Neural cell (in vitro differentiated cells): ENCODE data around the gene BMAL2. TPM values are rescaled to one million over a fixed set of nuclear protein-coding genes. Genes with fewer than 3 reads are reported as not detected.

Experiments used
- H2AFZ ChIP-seq: fragments of 200-600, 300-800 bp; sonication (generic), shearing (Covaris generic); 2 replicates; pipeline ENCODE4 v1.6.0; 2014; ENCODE audit warnings: low read depth, mild to moderate bottlenecking, antibody characterized with exemption, low read length, moderate library complexity
- H3F3A ChIP-seq: fragments of 200-600 bp; shearing (Covaris generic); 2 replicates; pipeline ENCODE4 v1.6.1; 2016; ENCODE audit warnings: mild to moderate bottlenecking, moderate library complexity, mixed read lengths, antibody characterized with exemption, low read length; ENCODE audit not compliant: insufficient read depth, poor library complexity, severe bottlenecking
- H3K27ac ChIP-seq: fragments of 200-600, 300-800 bp; sonication (generic), shearing (Covaris generic); 2 replicates; pipeline ENCODE4 v1.5.1; 2014; ENCODE audit warnings: mild to moderate bottlenecking, low read length, moderate library complexity
- H3K27me3 ChIP-seq: fragments of 300-800, 200-600 bp; sonication (generic), shearing (Covaris generic); 2 replicates; pipeline ENCODE4 v1.6.0; 2014; ENCODE audit warnings: mild to moderate bottlenecking, low read depth, low read length, moderate library complexity; ENCODE audit not compliant: insufficient read depth
- H3K36me3 ChIP-seq: fragments of 300-800, 200-600 bp; sonication (generic), shearing (Covaris generic); 2 replicates; pipeline ENCODE4 v1.5.1; 2014; ENCODE audit warnings: mild to moderate bottlenecking, antibody characterized with exemption, low read length, moderate library complexity; ENCODE audit not compliant: insufficient read depth
- H3K4me2 ChIP-seq: fragments of 300-800, 200-600 bp; sonication (generic), shearing (Covaris generic); 2 replicates; pipeline ENCODE4 v1.6.0; 2014; ENCODE audit warnings: mild to moderate bottlenecking, low read length
- H3K4me3 ChIP-seq: fragments of 300-800, 200-600 bp; sonication (generic), shearing (Covaris generic); 2 replicates; pipeline ENCODE4 v1.5.1; 2014; ENCODE audit warnings: mild to moderate bottlenecking, low read length, moderate library complexity
- H3K79me2 ChIP-seq: fragments of 200-600 bp; shearing (Covaris generic); replicated peaks from 2 replicates; pipeline ENCODE4 v1.6.0; 2014; ENCODE audit warnings: mild to moderate bottlenecking, low read length, moderate library complexity; ENCODE audit not compliant: insufficient read depth
- H3K9ac ChIP-seq: fragments of 300-800, 200-600 bp; sonication (generic), shearing (Covaris generic); 2 replicates; pipeline ENCODE4 v1.6.1; 2016; ENCODE audit warnings: mild to moderate bottlenecking, low read length, mixed read lengths
- H3K9me2 ChIP-seq: fragments of 200-600 bp; shearing (Covaris generic); 2 replicates; pipeline ENCODE4 v1.6.1; 2016; ENCODE audit warnings: mild to moderate bottlenecking, low read length, mixed read lengths; ENCODE audit not compliant: insufficient read depth
- H3K9me3 ChIP-seq: fragments of 200-600, 300-800 bp; sonication (generic), shearing (Covaris generic); 2 replicates; pipeline ENCODE4 v1.6.1; 2016; ENCODE audit warnings: mild to moderate bottlenecking, mixed run types, low read length, moderate library complexity, mixed read lengths
- H4K20me1 ChIP-seq: fragments of 200-600 bp; shearing (Covaris generic); 2 replicates; pipeline ENCODE4 v1.6.1; 2016; ENCODE audit warnings: mild to moderate bottlenecking, mixed run types; ENCODE audit not compliant: insufficient read depth
- CTCF ChIP-seq: fragments of 450-650 bp; IDR thresholded peaks from 2 replicates; pipeline ENCODE4 v1.5.1; 2014; ENCODE audit warnings: antibody characterized with exemption, mild to moderate bottlenecking, moderate library complexity; ENCODE audit not compliant: poor library complexity, severe bottlenecking
- EP300 ChIP-seq: fragments of 450-650 bp; conservative IDR thresholded peaks from 2 replicates; pipeline ENCODE4 v1.6.1; 2014; ENCODE audit warnings: antibody characterized with exemption, mild to moderate bottlenecking, moderate library complexity; ENCODE audit not compliant: poor library complexity, severe bottlenecking
- EZH2 ChIP-seq: fragments of 200-600, 300-800 bp; shearing (Covaris generic), sonication (generic); IDR thresholded peaks from 2 replicates; pipeline ENCODE4 v1.6.1; 2014; ENCODE audit warnings: antibody characterized with exemption, low read length, borderline replicate concordance, mild to moderate bottlenecking; ENCODE audit not compliant: insufficient read depth, poor library complexity, severe bottlenecking
- MXI1 ChIP-seq: fragments of 450-650 bp; conservative IDR thresholded peaks from 2 replicates; pipeline ENCODE4 v1.6.1; 2014; ENCODE audit warnings: antibody characterized with exemption, mild to moderate bottlenecking; ENCODE audit not compliant: poor library complexity, severe bottlenecking
- POLR2AphosphoS5 ChIP-seq: IDR thresholded peaks from 2 replicates; pipeline ENCODE4 v1.6.1; 2012
- RAD21 ChIP-seq: fragments of 450-650 bp; conservative IDR thresholded peaks from 2 replicates; pipeline ENCODE4 v1.6.1; 2014; ENCODE audit warnings: antibody characterized with exemption, mild to moderate bottlenecking, moderate library complexity
- SMC3 ChIP-seq: fragments of 450-650 bp; conservative IDR thresholded peaks from 2 replicates; pipeline ENCODE4 v1.6.1; 2014; ENCODE audit warnings: antibody characterized with exemption, mild to moderate bottlenecking, moderate library complexity; ENCODE audit not compliant: poor library complexity
- TAF1 ChIP-seq: IDR thresholded peaks from 2 replicates; pipeline ENCODE4 v1.6.1; 2012; ENCODE audit warnings: low read depth
- polyA plus RNA-seq: library from polyadenylated mRNA; depleted of rRNA; stranded (reverse); fragments of >200 nt; gene quantifications from 2 replicates; pipeline ENCODE4 v1.2.3, GENCODE V29; 2014
- TF ChIP-seq, protein P1 (sequence below): IDR thresholded peaks from 2 replicates; pipeline ENCODE4 v1.6.1; 2012; ENCODE audit warnings: borderline replicate concordance

Gene BMAL2
- polyA plus RNA-seq, 1 donor from 2014 or later: 9.8 TPM

DNA sequence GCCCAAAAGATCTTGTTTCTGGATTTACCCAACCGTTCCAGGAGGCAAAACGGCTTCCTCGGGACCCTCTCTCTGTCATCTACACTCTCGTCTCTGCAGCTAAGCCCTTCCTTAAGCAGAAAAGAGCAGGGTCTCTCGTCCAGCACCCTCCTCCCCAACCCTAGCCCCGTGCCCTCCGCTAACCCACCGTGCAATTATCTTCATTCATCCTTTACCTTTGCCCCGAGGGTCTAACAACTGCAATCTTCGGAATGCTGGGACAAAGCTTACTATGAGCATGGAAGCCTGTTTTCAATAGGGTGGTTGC is 276 bp upstream of the BMAL2 start:
- peak overlapping the region; percentile 60 for H2AFZ ChIP-seq
- no peaks in the 10 kb centered on the region for H4K20me1 ChIP-seq
- peak overlapping the region; percentile 65 for H3K9ac ChIP-seq
- no peaks in the 10 kb centered on the region for H3F3A ChIP-seq
- peak overlapping the region; percentile 92 for H3K4me2 ChIP-seq
- no peaks in the 10 kb centered on the region for H3K36me3 ChIP-seq
- no peaks in the 10 kb centered on the region for H3K27me3 ChIP-seq
- TF ChIP-seq EZH2: no peak
- peaks cover 14% of the 10 kb centered on the region for H3K79me2 ChIP-seq
- no peaks in the 10 kb centered on the region for H3K9me3 ChIP-seq
- H3K27ac ChIP-seq: peak overlapping the region; percentile 20
- H3K4me3 ChIP-seq: peak overlapping the region; percentile 91
- H3K9me2 ChIP-seq: no peaks in the 10 kb centered on the region

DNA sequence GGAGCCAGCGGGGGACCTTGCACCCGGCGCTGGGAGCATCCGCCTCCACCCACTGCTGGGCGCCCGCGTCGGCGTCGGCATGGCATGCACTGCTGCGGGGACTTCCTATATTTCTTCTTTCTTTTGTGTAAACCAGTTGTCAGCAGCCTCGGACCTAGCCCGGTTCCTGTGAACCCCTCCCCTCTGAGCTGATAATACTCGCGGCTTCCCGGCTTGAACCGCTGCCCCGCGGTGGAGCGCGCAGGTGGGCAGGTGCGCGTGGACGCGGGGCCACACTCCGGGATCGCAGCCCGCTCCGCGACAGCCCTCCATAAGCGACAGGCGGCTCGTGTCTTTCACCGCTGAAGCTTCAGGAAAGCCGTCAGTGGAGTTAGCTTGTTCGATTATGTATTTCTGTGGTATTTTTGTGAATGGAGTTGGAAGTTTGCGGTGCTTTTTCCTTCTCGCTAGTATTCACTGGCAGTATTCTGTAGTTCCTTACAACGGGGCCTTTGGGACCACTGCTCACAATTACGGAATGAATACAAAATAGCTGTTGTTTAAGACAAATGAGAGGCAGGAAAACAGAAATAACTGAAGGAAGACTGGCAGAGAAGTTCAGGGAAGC is 870 bp downstream of the BMAL2 start:
- Histone ChIP-seq H3K79me2 (peaks cover 14% of the 10 kb centered on the region), H3K9ac (peak overlapping the region; percentile 65), H3K4me3 (peak overlapping the region; percentile 91), H3K4me2 (peak overlapping the region; percentile 96), H2AFZ (peak overlapping the region; percentile 77), H3K36me3 (no peaks in the 10 kb centered on the region), H3K9me2 (no peaks in the 10 kb centered on the region), H3F3A (no peaks in the 10 kb centered on the region), H3K9me3 (no peaks in the 10 kb centered on the region), H3K27ac (peak overlapping the region; percentile 45), H4K20me1 (no peaks in the 10 kb centered on the region), H3K27me3 (no peaks in the 10 kb centered on the region)
- TF ChIP-seq MXI1 (peak; percentile 71), SMC3 (no peak), EZH2 (no peak), TAF1 (no peak), RAD21 (peak; percentile 31), POLR2AphosphoS5 (peak; percentile 33), EP300 (no peak), CTCF (no peak)
- TF ChIP-seq, protein P1, sequence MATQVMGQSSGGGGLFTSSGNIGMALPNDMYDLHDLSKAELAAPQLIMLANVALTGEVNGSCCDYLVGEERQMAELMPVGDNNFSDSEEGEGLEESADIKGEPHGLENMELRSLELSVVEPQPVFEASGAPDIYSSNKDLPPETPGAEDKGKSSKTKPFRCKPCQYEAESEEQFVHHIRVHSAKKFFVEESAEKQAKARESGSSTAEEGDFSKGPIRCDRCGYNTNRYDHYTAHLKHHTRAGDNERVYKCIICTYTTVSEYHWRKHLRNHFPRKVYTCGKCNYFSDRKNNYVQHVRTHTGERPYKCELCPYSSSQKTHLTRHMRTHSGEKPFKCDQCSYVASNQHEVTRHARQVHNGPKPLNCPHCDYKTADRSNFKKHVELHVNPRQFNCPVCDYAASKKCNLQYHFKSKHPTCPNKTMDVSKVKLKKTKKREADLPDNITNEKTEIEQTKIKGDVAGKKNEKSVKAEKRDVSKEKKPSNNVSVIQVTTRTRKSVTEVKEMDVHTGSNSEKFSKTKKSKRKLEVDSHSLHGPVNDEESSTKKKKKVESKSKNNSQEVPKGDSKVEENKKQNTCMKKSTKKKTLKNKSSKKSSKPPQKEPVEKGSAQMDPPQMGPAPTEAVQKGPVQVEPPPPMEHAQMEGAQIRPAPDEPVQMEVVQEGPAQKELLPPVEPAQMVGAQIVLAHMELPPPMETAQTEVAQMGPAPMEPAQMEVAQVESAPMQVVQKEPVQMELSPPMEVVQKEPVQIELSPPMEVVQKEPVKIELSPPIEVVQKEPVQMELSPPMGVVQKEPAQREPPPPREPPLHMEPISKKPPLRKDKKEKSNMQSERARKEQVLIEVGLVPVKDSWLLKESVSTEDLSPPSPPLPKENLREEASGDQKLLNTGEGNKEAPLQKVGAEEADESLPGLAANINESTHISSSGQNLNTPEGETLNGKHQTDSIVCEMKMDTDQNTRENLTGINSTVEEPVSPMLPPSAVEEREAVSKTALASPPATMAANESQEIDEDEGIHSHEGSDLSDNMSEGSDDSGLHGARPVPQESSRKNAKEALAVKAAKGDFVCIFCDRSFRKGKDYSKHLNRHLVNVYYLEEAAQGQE: peak; percentile 21
